Endothelial cell of umbilical vein (primary cell): Measurements from ENCODE around the gene MESP2. TPM values are rescaled to one million over a fixed set of nuclear protein-coding genes. Genes with fewer than 3 reads are reported as not detected.

Experiments used
- BruUV-seq: library from RNA; stranded (reverse); fragments of 400-500 nt; replicated peaks from 2 replicates; lab custom pipeline; 2021; lab: Mats Ljungman, UMichigan
- CTCF ChIA-PET: fragments of 300-600, 350-600 bp; sonication (Branson Sonifier 250); formaldehyde crosslinking; loops from one replicate; lab custom pipeline; 2021; ENCODE audit warnings: antibody characterized with exemption, inconsistent platforms; lab: Charles Lee
- POLR2A ChIA-PET: fragments of 300-600, 350-600 bp; sonication (Branson Sonifier 250); formaldehyde crosslinking; loops from one replicate; lab custom pipeline; 2021; ENCODE audit warnings: antibody characterized with exemption, inconsistent platforms; lab: Charles Lee
- DNase-seq: peaks from one replicate; pipeline ENCODE4 v3.0.0-alpha.2; 2011; ENCODE audit warnings: low read depth, low spot score
- FAIRE-seq: peaks from 2 replicates; lab custom pipeline; 2011; peaks lifted over from hg19 to GRCh38; lab: Jason Lieb, UNC
- H2AFZ ChIP-seq: 2 replicates; pipeline ENCODE4 v1.6.0; 2012; ENCODE audit warnings: low read depth, low read length, control low read depth, inconsistent platforms
- H3K27ac ChIP-seq: 2 replicates; pipeline ENCODE4 v1.5.1; 2011; ENCODE audit warnings: low read depth, mild to moderate bottlenecking, control low read depth, low read length, moderate library complexity; ENCODE audit not compliant: insufficient read depth
- H3K27me3 ChIP-seq, 2 experiments: 2 replicates each; pipeline versions ENCODE4 v1.6.0 to v1.6.1; 2011; ENCODE audit warnings: low read length in 2 of 2, mixed read lengths in 1 of 2; ENCODE audit not compliant: control insufficient read depth in 2 of 2, insufficient read depth in 2 of 2
- H3K36me3 ChIP-seq, 2 experiments: 2 replicates in 1 of 2; 3 replicates in 1 of 2; pipeline ENCODE4 v1.5.1; 2011; ENCODE audit warnings: low read length in 2 of 2, mild to moderate bottlenecking in 1 of 2, moderate library complexity in 1 of 2; ENCODE audit not compliant: control insufficient read depth in 2 of 2, insufficient read depth in 2 of 2; ENCODE audit errors: extremely low read depth in 1 of 2
- H3K4me1 ChIP-seq: 3 replicates; pipeline ENCODE4 v1.5.1; 2011; ENCODE audit warnings: mild to moderate bottlenecking, low read length; ENCODE audit not compliant: control insufficient read depth, insufficient read depth; ENCODE audit errors: extremely low read depth
- H3K4me2 ChIP-seq: 2 replicates; pipeline ENCODE4 v1.6.1; 2011; ENCODE audit warnings: low read length, control low read depth, mixed read lengths; ENCODE audit not compliant: insufficient read depth
- H3K4me3 ChIP-seq, 3 experiments: fragments of 200-600 bp in 1 of 3; sonication (generic), shearing (Covaris generic) in 1 of 3; replicated peaks in 1 of 3; 2 replicates each; pipeline ENCODE4 v1.5.1; 2011 to 2016; ENCODE audit warnings: control low read depth in 3 of 3, low read length in 3 of 3, mild to moderate bottlenecking in 2 of 3, inconsistent platforms in 1 of 3, low read depth in 1 of 3, moderate library complexity in 1 of 3; ENCODE audit not compliant: insufficient read depth in 1 of 3
- H3K79me2 ChIP-seq: 2 replicates; pipeline ENCODE4 v1.6.0; 2012; ENCODE audit warnings: low read length, inconsistent platforms; ENCODE audit not compliant: control insufficient read depth, insufficient read depth
- H3K9ac ChIP-seq: replicated peaks from 2 replicates; pipeline ENCODE3; 2011; ENCODE audit warnings: low read length, control low read depth; ENCODE audit not compliant: insufficient read depth; ENCODE audit errors: extremely low read depth
- H3K9me1 ChIP-seq: replicated peaks from 3 replicates; pipeline ENCODE4 v1.6.0; 2011; ENCODE audit warnings: mild to moderate bottlenecking, low read length; ENCODE audit not compliant: control insufficient read depth, insufficient read depth; ENCODE audit errors: extremely low read depth
- H3K9me3 ChIP-seq: replicated peaks from 2 replicates; pipeline ENCODE4 v1.5.1; 2012; ENCODE audit warnings: low read length, inconsistent platforms; ENCODE audit not compliant: control insufficient read depth, insufficient read depth
- H4K20me1 ChIP-seq: replicated peaks from 2 replicates; pipeline ENCODE3; 2011; ENCODE audit warnings: mild to moderate bottlenecking, low read length; ENCODE audit not compliant: control insufficient read depth, insufficient read depth; ENCODE audit errors: extremely low read depth
- CTCF ChIP-seq, 2 donors: IDR thresholded peaks; 1 replicate in 1 of 2; 2 replicates in 1 of 2; pipeline ENCODE4 v1.5.1; 2011; ENCODE audit warnings: low read length in 2 of 2, mild to moderate bottlenecking in 2 of 2, moderate library complexity in 2 of 2, control low read depth in 1 of 2, inconsistent platforms in 1 of 2, low read depth in 1 of 2; ENCODE audit not compliant: insufficient read depth in 1 of 2; ENCODE audit errors: extremely low read depth in 1 of 2
- EZH2 ChIP-seq: IDR thresholded peaks from 2 replicates; pipeline ENCODE4 v1.6.1; 2012; ENCODE audit warnings: borderline replicate concordance, low read depth, mild to moderate bottlenecking, moderate library complexity, low read length, inconsistent platforms; ENCODE audit not compliant: severe bottlenecking
- FOS ChIP-seq: IDR thresholded peaks from 2 replicates; pipeline ENCODE4 v1.6.1; 2011; ENCODE audit warnings: mild to moderate bottlenecking, low read length, moderate library complexity, borderline replicate concordance; ENCODE audit not compliant: insufficient read depth
- GATA2 ChIP-seq: IDR thresholded peaks from 2 replicates; pipeline ENCODE4 v1.7.0; 2011; ENCODE audit warnings: low read depth, mild to moderate bottlenecking, moderate library complexity, mixed read lengths, low read length; ENCODE audit not compliant: insufficient read length, insufficient read depth
- JUN ChIP-seq: IDR thresholded peaks from 2 replicates; pipeline ENCODE4 v1.6.1; 2011; ENCODE audit warnings: borderline replicate concordance, low read depth; ENCODE audit not compliant: insufficient read length, insufficient read depth
- MYC ChIP-seq: IDR thresholded peaks from one replicate; pipeline ENCODE4 v1.6.1; 2011; ENCODE audit warnings: mild to moderate bottlenecking, low read depth, low read length
- POLR2A ChIP-seq: IDR thresholded peaks from 2 replicates; pipeline ENCODE4 v1.6.1; 2012; ENCODE audit warnings: low read depth, mild to moderate bottlenecking, control low read depth, low read length
- POLR2AphosphoS5 ChIP-seq: IDR thresholded peaks from 2 replicates; pipeline ENCODE4 v1.6.1; 2012; ENCODE audit warnings: low read depth, mild to moderate bottlenecking, control low read depth, low read length, moderate library complexity; ENCODE audit not compliant: insufficient read depth
- dilution Hi-C: fragments of 300-500 bp; cut with MboI; formaldehyde crosslinking; loops from one replicate; pipeline ENCODE4 v1.15.0; 2019; ENCODE audit warnings: low sequenced_read_pairs; ENCODE audit not compliant: extremely low pct_ligation_motif_present
- intact Hi-C: fragments of 100-400 bp; cut with micrococcal nuclease; formaldehyde crosslinking; loops from one replicate; pipeline ENCODE4 v1.10.0; 2022
- polyA plus RNA-seq, 4 experiments: library from polyadenylated mRNA; depleted of rRNA in 3 of 4; stranded (reverse) in 3 of 4; unstranded in 1 of 4; fragments of >200 nt; gene quantifications; 2 replicates each; pipeline versions ENCODE4 v1.2.1 to v1.2.3, GENCODE V29; 2011 to 2012; ENCODE audit warnings: missing spikeins in 1 of 4
- total RNA-seq: library from RNA; stranded (reverse); gene quantifications from 2 replicates; pipeline ENCODE4 v1.2.3, GENCODE V29; 2021
- TF ChIP-seq, protein P1 (sequence below): IDR thresholded peaks from 2 replicates; pipeline ENCODE4 v1.6.1; 2011; ENCODE audit not compliant: insufficient read depth, insufficient read length

Gene MESP2
- total and polyA plus RNA-seq, 2 donors (not counting 3 experiments of a cell fraction or from before 2014, with no cell fraction given), result 0.42 to 0.43 TPM

DNA sequence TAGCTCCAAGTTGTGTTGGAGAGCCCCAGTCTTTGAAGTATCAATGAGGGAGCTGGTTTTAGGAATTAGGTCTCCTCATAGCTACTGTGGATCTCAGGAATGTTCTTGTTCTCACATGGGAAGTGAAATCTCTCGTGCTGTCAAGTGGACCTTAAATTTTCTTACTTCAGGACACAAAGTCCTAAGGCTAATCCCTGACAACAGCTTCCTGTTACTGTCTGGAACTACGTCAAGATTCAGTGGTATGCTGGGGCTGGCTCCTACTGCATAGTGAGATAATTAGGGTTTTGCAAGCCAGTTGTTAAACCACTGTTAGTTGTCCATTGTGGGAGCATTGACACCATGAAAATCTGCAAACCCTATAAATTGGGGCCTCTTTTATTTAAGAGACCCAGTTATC is 47.9 kb upstream of the MESP2 start:
- DNase-seq, result no peak

GRCh38 chr15:89731275-89731674 is 44.9 kb upstream of the MESP2 start:
- POLR2A ChIA-PET, result no interaction called here
- dilution Hi-C loops, result no loop called here
- Histone ChIP-seq H3K4me2 (no peak overlapping the region), H4K20me1 (no peaks in the 10 kb centered on the region), H3K9me3 (no peaks in the 10 kb centered on the region), H3K79me2 (no peaks in the 10 kb centered on the region), H3K36me3 (no peaks in the 10 kb centered on the region), H3K27me3 (peaks cover 27% of the 10 kb centered on the region in 2 experiments), H3K4me1 (no peaks in the 10 kb centered on the region), H3K4me3 (no peak overlapping the region), H3K9me1 (no peaks in the 10 kb centered on the region), H3K27ac (no peak overlapping the region), H2AFZ (no peak overlapping the region), H3K9ac (no peak overlapping the region)
- BruUV-seq, result no TSS peak
- CTCF ChIA-PET, result interaction anchor here (0.7 to 1.4 kb wide), 3 partner anchors 9 to 145 kb away, joined by 3 to 6 read pairs (median 3); no protein-coding TSS in a partner anchor
- FAIRE-seq (no peak), DNase-seq (no peak)
- intact Hi-C loops, result no loop called here
- TF ChIP-seq MYC (no peak), CTCF (IDR thresholded peaks at IDR 0.05; ENCODE audit: extremely low read depth in 1 of 2, insufficient read depth in 1 of 2, low read depth in 1 of 2, low read length in 2 of 2) (no peak), JUN (no peak), EZH2 (no peak), POLR2A (no peak), POLR2AphosphoS5 (no peak), GATA2 (no peak), FOS (no peak)
- TF ChIP-seq, protein P1, sequence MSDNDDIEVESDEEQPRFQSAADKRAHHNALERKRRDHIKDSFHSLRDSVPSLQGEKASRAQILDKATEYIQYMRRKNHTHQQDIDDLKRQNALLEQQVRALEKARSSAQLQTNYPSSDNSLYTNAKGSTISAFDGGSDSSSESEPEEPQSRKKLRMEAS, result no peak

More for the DNA sequence above, 47.9 kb upstream of the MESP2 start:
- no peak overlapping the region for H3K9ac ChIP-seq
- CTCF ChIA-PET, result interaction anchor here (0.5 to 4.3 kb wide), 4 partner anchors 12 to 555 kb away, joined by 3 to 27 read pairs (median 4); no protein-coding TSS in a partner anchor
- no peaks in the 10 kb centered on the region for H3K9me1 ChIP-seq
- H3K27me3 ChIP-seq, result peaks cover 16 to 19% of the 10 kb centered on the region in 2 experiments
- no peak overlapping the region for H3K4me3 ChIP-seq
- dilution Hi-C loops (no loop called here), intact Hi-C loops (no loop called here)
- H3K9me3 ChIP-seq, result no peaks in the 10 kb centered on the region
- no peaks in the 10 kb centered on the region for H3K4me1 ChIP-seq
- H3K4me2 ChIP-seq, result no peak overlapping the region
- H3K36me3 ChIP-seq, result no peaks in the 10 kb centered on the region
- no peaks in the 10 kb centered on the region for H3K79me2 ChIP-seq
- POLR2A ChIA-PET, result no interaction called here
- TF ChIP-seq POLR2A (no peak), GATA2 (no peak), EZH2 (no peak), JUN (no peak), POLR2AphosphoS5 (no peak)
- no peak for FAIRE-seq
- BruUV-seq, result no TSS peak
- no peak overlapping the region for H2AFZ ChIP-seq
- H3K27ac ChIP-seq, result no peak overlapping the region
- H4K20me1 ChIP-seq, result no peaks in the 10 kb centered on the region
